ENCODE measurements around the gene GPX2. TPM values are rescaled to one million over a fixed set of nuclear protein-coding genes. Genes with fewer than 3 reads are reported as not detected.
A peak's percentile ranks its signal among the peaks of the same experiment; 100 is the strongest.

GPX2 gene
- total RNA-seq, 1 donor from 2014 or later, result not detected

- no peak for DNase-seq (ENCODE audit: low spot score)
- TF ChIP-seq CTCF (IDR thresholded peaks at IDR 0.05; ENCODE audit: unreplicated experiment), result no peak
- H3K4me1 Mint-ChIP-seq (ENCODE audit: unreplicated experiment), result peaks cover 9% of the 10 kb centered on the region
- H3K9me3 Mint-ChIP-seq (ENCODE audit: unreplicated experiment), result no peaks in the 10 kb centered on the region
- H3K4me3 Mint-ChIP-seq (ENCODE audit: unreplicated experiment), result no peak overlapping the region
- H3K36me3 Mint-ChIP-seq (ENCODE audit: low read depth, unreplicated experiment), result no peaks in the 10 kb centered on the region
- H3K27me3 Mint-ChIP-seq (ENCODE audit: unreplicated experiment), result peaks cover 6% of the 10 kb centered on the region
- H3K27ac Mint-ChIP-seq (ENCODE audit: unreplicated experiment), result no peak overlapping the region
These were observed 30.3 kb downstream of the GPX2 start for GRCh38 chr14:64912261-64912660.

GRCh38 chr14:64910847-64911495 lies 31.6 kb downstream of the GPX2 start:
- Mint-ChIP-seq H3K36me3 (ENCODE audit: low read depth, unreplicated experiment) (no peaks in the 10 kb centered on the region), H3K4me3 (ENCODE audit: unreplicated experiment) (no peak overlapping the region), H3K9me3 (ENCODE audit: unreplicated experiment) (no peaks in the 10 kb centered on the region), H3K4me1 (ENCODE audit: unreplicated experiment) (peaks cover 15% of the 10 kb centered on the region), H3K27me3 (ENCODE audit: unreplicated experiment) (peaks cover 6% of the 10 kb centered on the region), H3K27ac (ENCODE audit: unreplicated experiment) (no peak overlapping the region)
- DNase-seq (ENCODE audit: low spot score), result peak; percentile 23
- TF ChIP-seq CTCF (IDR thresholded peaks at IDR 0.05; ENCODE audit: unreplicated experiment), result peak; percentile 74

GRCh38 chr14:64906022-64906421 lies 36.5 kb downstream of the GPX2 start:
- Mint-ChIP-seq H3K9me3 (ENCODE audit: unreplicated experiment) (no peaks in the 10 kb centered on the region), H3K36me3 (ENCODE audit: low read depth, unreplicated experiment) (no peaks in the 10 kb centered on the region), H3K27me3 (ENCODE audit: unreplicated experiment) (no peaks in the 10 kb centered on the region), H3K27ac (ENCODE audit: unreplicated experiment) (no peak overlapping the region), H3K4me3 (ENCODE audit: unreplicated experiment) (no peak overlapping the region), H3K4me1 (ENCODE audit: unreplicated experiment) (peaks cover 11% of the 10 kb centered on the region)
- TF ChIP-seq CTCF (IDR thresholded peaks at IDR 0.05; ENCODE audit: unreplicated experiment), result no peak
- DNase-seq (ENCODE audit: low spot score), result no peak

- Mint-ChIP-seq H3K9me3 (ENCODE audit: unreplicated experiment) (no peaks in the 10 kb centered on the region), H3K4me1 (ENCODE audit: unreplicated experiment) (no peaks in the 10 kb centered on the region), H3K27me3 (ENCODE audit: unreplicated experiment) (no peaks in the 10 kb centered on the region), H3K27ac (ENCODE audit: unreplicated experiment) (no peak overlapping the region), H3K36me3 (ENCODE audit: low read depth, unreplicated experiment) (no peaks in the 10 kb centered on the region), H3K4me3 (ENCODE audit: unreplicated experiment) (no peak overlapping the region)
- TF ChIP-seq CTCF (IDR thresholded peaks at IDR 0.05; ENCODE audit: unreplicated experiment), result no peak
- no peak for DNase-seq (ENCODE audit: low spot score)
These were observed 42.6 kb downstream of the GPX2 start for GRCh38 chr14:64899958-64900357.

- no peaks in the 10 kb centered on the region for H3K4me1 Mint-ChIP-seq (ENCODE audit: unreplicated experiment)
- no peaks in the 10 kb centered on the region for H3K27me3 Mint-ChIP-seq (ENCODE audit: unreplicated experiment)
- H3K36me3 Mint-ChIP-seq (ENCODE audit: low read depth, unreplicated experiment), result no peaks in the 10 kb centered on the region
- no peaks in the 10 kb centered on the region for H3K9me3 Mint-ChIP-seq (ENCODE audit: unreplicated experiment)
- peak; percentile 50 for TF ChIP-seq CTCF (IDR thresholded peaks at IDR 0.05; ENCODE audit: unreplicated experiment)
- peak; percentile 17 for DNase-seq (ENCODE audit: low spot score)
- H3K4me3 Mint-ChIP-seq (ENCODE audit: unreplicated experiment), result no peak overlapping the region
- H3K27ac Mint-ChIP-seq (ENCODE audit: unreplicated experiment), result no peak overlapping the region
These were observed 50.6 kb downstream of the GPX2 start for GRCh38 chr14:64891839-64892375.

Measured in endothelial cell (in vitro differentiated cells).